Measurements from ENCODE around the gene OGFOD3.
A peak's percentile ranks its signal among the peaks of the same experiment; 100 is the strongest.
"Not testable (repeated sequence)": the region's sequence is repeated elsewhere in the genome, so short reads cannot be mapped to it uniquely, and the experiment has no call there.

OGFOD3 gene, protein sequence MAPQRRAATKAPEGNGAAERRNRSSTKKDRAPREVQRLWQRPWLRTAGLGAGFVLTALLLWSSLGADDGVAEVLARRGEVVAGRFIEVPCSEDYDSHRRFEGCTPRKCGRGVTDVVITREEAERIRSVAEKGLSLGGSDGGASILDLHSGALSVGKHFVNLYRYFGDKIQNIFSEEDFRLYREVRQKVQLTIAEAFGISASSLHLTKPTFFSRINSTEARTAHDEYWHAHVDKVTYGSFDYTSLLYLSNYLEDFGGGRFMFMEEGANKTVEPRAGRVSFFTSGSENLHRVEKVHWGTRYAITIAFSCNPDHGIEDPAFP

DNA sequence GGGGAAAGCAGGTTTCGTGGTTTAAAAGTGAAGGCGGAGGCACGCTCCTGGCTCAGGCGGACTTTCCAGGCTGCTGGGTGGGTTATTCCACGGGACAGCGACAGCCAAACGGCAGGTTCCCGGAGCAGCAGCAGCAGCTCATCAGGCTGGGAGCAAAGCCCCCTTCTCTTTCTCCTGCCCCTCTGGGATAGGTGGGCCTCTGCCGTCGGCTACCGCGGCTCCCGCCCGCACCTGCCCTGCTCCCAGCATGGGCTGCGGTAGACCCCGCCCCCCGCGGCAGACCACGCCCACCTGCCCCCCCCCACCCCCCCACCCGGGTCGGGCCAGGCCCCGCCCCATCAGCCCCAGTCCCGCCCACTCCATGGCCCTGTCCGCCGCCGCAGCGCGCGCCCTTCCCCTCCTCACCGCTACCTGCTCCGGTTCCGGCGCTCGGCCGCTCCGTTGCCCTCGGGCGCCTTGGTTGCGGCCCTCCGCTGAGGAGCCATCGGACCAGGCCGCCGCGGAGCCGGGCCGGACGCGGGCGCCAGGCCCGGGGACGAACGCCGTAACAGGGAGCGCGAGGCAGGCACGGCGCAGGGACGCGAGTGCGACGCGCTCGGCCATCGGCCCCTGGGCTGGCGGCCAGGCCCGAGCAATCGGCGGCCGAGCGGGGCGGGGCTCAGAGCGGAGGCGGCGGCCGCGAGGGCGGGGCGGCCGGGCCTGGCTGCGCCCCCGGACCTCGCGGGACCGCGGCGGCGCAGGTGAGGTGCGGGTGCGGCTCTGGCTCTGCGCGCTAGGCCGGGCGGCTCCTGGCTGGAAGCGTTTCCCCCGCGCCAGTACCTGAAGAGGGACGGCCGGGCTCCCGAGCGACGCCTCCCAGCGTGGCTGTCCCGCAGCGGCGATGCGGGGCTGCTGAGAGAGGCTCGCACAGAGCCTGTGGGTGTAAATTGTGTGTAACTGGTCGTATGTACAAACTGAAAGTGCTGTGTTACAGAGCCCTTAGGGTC, at the start of gene OGFOD3, which contains the start of gene HEXD:
OGFOD3 (minus strand) TSS at position 586 of the 986 bp plus-strand sequence; CDS start at position 485, 101 bp downstream.
HEXD (plus strand) TSS at position 347 of the 986 bp plus-strand sequence. CDS start 1,453 bp downstream, outside the sequence.
- DNase-seq: peak; percentile 80

GRCh38 chr17:82465023-82465603, 46.7 kb upstream of the OGFOD3 start:
- DNase-seq: no peak

DNA sequence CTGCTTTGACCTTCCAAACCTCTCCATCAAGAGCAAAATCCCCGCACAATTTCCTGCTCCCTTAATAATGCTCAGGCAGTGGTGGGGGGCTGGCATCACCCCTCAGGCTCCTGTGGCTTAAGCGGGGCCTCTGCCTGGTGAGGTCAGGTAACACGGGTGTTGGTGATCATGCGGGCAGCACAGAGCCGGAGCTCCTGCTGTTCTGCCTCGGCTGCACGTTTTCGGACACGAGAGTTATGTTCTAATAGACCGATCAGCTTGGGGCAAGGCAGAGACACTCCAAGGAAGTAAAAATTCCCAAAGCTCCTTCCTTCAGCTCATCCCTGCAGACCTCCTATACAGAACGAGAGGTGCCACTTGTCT, 46.2 kb upstream of the OGFOD3 start:
- no peak for DNase-seq

GRCh38 chr17:82463925-82464566, 45.7 kb upstream of the OGFOD3 start:
- no peak for DNase-seq

DNA sequence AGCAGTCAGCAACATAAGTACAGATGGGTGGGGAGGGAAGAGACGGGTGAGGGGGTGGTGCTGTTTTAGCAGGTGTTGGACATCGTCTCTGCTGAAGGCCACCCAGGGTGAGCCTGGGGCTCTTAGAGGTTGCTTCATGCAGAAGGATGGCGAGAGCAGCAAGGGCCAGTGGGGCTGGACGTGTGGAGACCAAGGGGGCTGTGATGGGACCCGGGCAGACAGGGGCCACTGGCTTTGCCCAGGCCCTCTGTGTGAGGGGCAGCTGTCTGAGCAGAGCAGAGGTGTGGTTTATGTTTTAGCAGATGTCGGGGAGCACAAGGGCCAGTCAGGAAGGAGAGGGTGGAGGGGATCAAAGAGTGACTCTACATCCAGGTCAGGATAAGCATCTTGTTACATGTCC, 45.0 kb upstream of the OGFOD3 start:
- DNase-seq: no peak

GRCh38 chr17:82461827-82462524, 43.6 kb upstream of the OGFOD3 start:
- DNase-seq: no peak

DNA sequence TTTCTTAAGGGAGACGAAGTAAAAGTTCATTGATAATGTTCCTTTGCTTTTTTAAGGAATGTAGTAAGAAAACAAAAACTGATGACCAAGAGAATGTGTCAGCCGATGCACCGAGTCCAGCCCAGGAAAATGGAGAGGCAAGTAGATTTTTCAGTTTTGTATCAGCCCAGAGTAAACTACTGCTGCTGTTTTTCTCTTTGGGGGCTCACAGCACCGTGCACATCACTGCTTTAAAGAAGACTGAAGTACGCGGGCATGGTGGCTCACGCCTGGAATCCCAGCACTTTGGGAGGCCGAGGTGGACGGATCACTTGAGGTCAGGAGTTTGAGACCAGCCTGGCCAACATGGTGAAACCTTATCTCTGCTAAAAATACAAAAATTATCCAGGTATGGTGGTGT, 41.5 kb upstream of the OGFOD3 start:
- not testable (repeated sequence) for DNase-seq

DNA sequence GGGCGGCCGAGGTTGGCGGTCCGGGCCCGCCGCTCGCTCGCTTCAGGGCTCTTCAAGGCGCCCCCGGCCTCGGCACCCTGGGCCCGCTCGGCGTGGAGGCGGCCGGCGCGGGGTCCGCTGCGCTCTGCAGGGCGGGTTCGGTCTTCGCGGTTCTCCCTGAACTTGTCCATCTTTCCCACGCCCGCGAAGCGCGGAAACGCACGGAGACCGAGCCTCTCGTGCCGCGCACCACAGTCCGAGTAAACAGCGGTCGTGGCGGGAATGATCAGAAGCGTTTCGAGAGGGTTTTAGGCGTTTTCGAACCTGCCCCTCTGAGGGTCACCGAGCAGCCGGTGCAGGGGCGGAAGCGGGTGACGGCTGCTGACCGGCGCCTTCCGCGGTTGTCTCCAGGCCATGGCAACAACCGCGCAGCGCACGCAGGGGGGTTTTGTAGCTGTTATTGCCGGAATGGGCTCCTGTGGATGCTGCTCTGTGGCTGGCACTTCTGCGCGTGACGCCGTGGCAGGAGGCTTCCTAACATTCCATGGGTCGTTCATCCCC, 40.6 kb upstream of the OGFOD3 start:
- DNase-seq: no peak

- DNase-seq: peak; percentile 97
These were observed 39.9 kb upstream of the OGFOD3 start, which contains the start of gene NARF for GRCh38 chr17:82458179-82458884. NARF (plus strand) TSS chr17:82458741; CDS start chr17:82458804, 63 bp downstream.

GRCh38 chr17:82457929-82458178, 39.5 kb upstream of the OGFOD3 start:
- no peak for DNase-seq

DNA sequence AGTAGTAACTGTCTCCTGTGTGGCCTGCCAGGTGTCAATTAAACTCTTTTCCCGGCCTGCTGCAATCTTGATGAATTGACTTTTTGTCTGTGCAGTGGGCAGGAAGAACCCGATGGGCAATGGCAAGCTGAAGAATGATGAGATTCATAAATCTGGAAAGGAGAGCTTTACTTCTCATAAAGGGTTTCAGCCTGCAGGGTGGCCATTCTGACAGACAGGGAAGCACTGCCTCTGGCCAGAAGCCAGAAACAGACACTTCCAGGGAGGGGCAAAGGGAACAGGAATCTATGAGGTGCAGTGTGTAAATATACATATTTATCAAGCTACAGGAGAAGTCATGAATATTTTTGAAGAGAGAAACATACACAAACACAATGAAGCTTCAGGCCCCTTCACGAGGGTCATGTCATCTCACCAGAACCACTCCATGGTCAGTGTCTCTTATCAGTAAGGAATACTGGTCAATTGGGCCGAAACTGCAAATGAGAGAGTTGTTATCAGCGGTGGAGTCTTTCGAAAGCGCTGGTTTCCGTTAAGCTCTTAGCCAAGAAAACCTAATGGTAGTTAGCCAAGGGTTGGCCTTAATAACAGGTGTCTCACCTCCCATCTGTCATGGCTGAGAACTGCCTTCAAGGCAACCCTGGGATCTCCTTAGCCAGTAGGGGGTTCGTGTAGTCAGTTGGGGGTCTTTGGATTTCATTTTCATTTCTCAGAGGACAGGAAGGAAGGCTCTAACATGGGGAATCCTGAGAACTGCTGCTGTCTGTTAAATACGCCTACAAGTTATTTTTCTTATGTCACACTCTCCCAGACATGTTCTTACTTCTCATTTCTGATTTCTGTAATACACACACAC, 38.9 kb upstream of the OGFOD3 start:
- DNase-seq: no peak

DNA sequence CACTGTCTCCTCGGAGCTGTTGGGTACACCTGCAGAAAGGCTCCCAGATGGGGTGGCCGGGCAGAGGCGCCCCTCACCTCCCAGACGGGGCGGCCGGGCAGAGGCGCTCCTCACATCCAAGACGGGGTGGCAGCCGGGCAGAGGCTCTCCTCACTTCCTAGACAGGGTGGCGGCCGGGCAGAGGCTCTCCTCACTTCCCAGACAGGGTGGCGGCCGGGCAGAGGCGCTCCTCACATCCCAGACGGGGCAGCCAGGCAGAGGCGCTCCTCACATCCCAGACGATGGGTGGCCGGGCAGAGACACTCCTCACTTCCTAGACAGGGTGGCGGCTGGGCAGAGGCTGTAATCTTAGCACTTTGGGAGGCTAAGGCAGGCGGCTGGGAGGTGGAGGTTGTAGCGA, 35.3 kb upstream of the OGFOD3 start:
- DNase-seq: not testable (repeated sequence)

- not testable (repeated sequence) for DNase-seq
These were observed 34.8 kb upstream of the OGFOD3 start for GRCh38 chr17:82453151-82453550.

DNA sequence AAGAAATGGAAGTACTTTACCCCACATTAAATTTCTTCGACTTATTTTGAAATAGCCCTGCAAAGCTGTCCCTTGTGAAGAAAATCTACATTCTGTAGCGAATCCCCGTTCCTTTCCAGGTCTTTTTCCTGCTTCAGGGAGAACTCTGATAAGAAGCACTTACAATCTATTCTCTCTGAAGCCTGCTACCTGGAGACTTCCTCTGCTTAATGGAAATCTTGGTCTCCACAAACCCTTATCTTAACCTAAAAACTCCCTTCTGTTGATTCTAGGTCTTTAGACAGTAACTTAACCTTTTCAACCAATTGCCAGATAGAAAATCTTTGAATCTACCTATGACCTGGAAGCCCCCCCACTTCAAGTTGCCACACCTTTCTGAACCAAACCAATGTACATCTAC, 33.8 kb upstream of the OGFOD3 start:
- no peak for DNase-seq

GRCh38 chr17:82450357-82451106, 32.1 kb upstream of the OGFOD3 start, which contains the start of gene CYBC1:
CYBC1 (minus strand) TSS chr17:82450752; CDS start chr17:82449254, 1,498 bp downstream.
- DNase-seq: peak; percentile 91

GRCh38 chr17:82449883-82450356, 31.5 kb upstream of the OGFOD3 start:
- DNase-seq: no peak

DNA sequence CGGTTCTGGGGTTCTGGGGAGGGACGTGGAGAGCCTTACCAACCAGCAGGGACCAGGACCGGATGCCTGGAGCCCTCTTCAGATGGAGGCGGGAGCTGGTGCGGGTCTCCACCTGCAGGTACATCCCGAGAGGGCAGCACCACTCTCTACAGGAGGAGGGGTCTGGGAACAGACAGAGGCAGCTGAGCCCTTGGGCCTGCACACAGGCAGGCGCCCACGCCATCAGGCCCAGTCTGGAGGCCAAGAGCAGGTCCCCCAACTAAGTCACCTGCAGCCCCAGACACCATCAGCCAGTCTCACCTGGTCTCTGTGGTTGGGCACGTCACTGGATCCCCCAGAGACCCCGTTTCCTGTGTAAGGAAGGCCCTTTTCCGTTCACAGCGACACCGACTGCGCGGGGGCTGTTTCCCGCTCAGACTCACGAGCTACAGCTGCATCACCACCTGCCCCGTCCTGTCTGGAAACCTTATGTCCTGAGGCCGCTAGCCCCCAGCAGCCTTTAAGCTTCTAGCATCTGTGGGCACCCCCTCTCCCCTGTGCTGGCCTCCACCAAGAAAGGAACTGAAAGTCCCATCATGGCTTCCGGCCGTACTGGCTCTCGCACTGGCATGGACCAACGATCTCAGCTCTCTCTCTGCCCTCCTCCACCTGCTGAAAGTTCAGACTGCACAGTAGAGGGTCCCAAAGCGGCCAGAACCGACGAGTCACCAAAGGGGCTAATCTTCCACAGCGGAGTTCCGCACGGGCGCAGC, 30.9 kb upstream of the OGFOD3 start:
- peak; percentile 76 for DNase-seq

GRCh38 chr17:82447876-82448275, 29.5 kb upstream of the OGFOD3 start:
- no peak for DNase-seq

DNA sequence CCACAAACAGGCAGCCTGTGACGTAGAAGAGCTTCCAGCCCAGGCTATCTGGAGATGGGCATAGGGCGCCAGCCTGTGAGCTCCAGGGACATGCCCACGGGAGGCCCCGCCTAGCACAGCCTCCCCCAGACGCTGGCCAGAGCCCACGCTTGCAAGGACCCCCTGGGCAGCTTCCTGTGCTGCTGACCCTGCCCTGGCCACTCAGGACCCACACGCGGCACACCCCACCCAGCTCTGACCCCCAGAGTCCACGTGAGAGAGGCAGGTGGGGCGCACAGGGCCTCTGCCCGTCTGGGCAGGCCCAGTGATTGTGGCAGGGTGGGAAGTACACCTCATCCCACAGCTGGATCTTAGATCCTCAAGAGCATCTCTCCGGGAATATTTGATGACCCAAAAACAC, 28.3 kb upstream of the OGFOD3 start:
- DNase-seq: no peak

All from NK-92 treated with Interleukin-12 subunit alpha and Interleukin-12 subunit beta, amount 100 ng/mL, for 24 hours (cell line).